ENCODE measurements around the gene MAZ. TPM values are rescaled to one million over a fixed set of nuclear protein-coding genes. Genes with fewer than 3 reads are reported as not detected.

MAZ gene
- total and polyA plus RNA-seq, 2 of the 8 experiments (the other 6 are each of a cell fraction or from before 2014, with no cell fraction given): 219 to 380 TPM

DNA sequence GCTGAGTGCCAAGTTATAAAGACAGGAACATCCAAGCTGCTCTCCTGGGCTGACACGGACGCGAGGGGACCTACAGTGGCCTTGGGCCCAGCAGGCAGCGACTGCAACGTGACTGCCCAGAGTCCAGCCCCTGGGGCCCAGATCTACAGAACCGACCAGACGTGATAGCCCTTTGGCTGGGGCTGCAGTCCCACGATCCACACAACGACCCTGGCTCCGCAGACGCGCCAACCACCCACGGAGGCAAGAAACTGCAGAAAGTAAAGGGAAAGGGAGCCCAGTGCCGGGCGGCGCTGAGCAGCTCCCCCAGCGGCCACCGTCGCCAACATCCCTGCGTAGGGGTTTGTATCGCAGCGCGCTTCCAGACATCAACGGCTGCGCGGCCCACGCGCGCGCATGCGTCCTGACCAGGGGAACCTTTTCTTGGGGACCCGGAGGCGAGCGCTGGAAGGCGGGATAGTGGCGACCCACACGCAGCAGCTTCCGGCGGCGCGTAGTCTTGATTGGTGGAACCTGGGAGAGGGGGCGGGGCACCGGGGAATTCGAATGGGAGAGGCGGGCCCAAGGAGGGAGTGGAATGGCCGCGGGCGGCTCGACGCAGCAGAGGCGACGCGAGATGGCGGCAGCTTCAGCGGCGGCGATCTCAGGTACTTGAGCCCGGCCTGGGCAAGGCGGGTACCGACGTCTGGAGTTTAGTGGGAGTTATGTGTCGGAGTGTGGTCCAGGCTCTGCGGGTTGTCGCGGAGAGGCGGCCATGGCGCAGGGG lies 16.0 kb upstream of the MAZ start, which contains the start of gene KIF22 (continued):
- TF ChIP-seq RNF2 (IDR thresholded peaks at IDR 0.05; ENCODE audit: borderline replicate concordance, low read depth, low read length, missing control alignments, poor library complexity, severe bottlenecking) (no peak), EGR1 (IDR thresholded peaks at IDR 0.05; ENCODE audit: borderline replicate concordance, low read depth, low read length) (peak; percentile 25; the same call in 1 of the 2 replicates), SIRT6 (IDR thresholded peaks at IDR 0.05; ENCODE audit: low read length) (no peak), TBP (IDR thresholded peaks at IDR 0.05; ENCODE audit: low read depth, low read length) (peak; percentile 75), KDM4A (IDR thresholded peaks at IDR 0.05; ENCODE audit: low read depth, low read length, severe bottlenecking) (peak; percentile 81), POU5F1 (IDR thresholded peaks at IDR 0.05; ENCODE audit: low read depth, low read length) (no peak), TCF12 (IDR thresholded peaks at IDR 0.05; ENCODE audit: low read depth, low read length) (0 out of 2 replicates have a peak, but pooled peaks have one; percentile 55), GABPA (IDR thresholded peaks at IDR 0.05; ENCODE audit: borderline replicate concordance, insufficient read depth, low read length) (peak; percentile 95), SRF (IDR thresholded peaks at IDR 0.05; ENCODE audit: low read depth, low read length) (0 out of 2 replicates have a peak, but pooled peaks have one; percentile 7), CHD1 (IDR thresholded peaks at IDR 0.05; ENCODE audit: low read depth, low read length) (no peak), NANOG (IDR thresholded peaks at IDR 0.05; ENCODE audit: insufficient read depth, low read depth, low read length, poor library complexity, severe bottlenecking) (no peak), NRF1 (IDR thresholded peaks at IDR 0.05; ENCODE audit: low read depth, low read length) (peak; percentile 90), BACH1 (IDR thresholded peaks at IDR 0.05; ENCODE audit: low read length) (peak; percentile 94), ZNF274 (IDR thresholded peaks at IDR 0.05; ENCODE audit: borderline replicate concordance, extremely low read depth, low read length) (no peak), RXRA (IDR thresholded peaks at IDR 0.05; ENCODE audit: insufficient read depth, low read depth, low read length) (no peak), POLR2A (IDR thresholded peaks at IDR 0.05; ENCODE audit: control extremely low read depth in 1 of 2, low read depth in 2 of 2, low read length in 2 of 2) (peak; percentile 65 to 88)
- TF ChIP-seq, protein P1, sequence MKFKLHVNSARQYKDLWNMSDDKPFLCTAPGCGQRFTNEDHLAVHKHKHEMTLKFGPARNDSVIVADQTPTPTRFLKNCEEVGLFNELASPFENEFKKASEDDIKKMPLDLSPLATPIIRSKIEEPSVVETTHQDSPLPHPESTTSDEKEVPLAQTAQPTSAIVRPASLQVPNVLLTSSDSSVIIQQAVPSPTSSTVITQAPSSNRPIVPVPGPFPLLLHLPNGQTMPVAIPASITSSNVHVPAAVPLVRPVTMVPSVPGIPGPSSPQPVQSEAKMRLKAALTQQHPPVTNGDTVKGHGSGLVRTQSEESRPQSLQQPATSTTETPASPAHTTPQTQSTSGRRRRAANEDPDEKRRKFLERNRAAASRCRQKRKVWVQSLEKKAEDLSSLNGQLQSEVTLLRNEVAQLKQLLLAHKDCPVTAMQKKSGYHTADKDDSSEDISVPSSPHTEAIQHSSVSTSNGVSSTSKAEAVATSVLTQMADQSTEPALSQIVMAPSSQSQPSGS (IDR thresholded peaks at IDR 0.05; ENCODE audit: low read length): 0 out of 2 replicates have a peak, but pooled peaks have one; percentile 40
- TF ChIP-seq, protein P2, sequence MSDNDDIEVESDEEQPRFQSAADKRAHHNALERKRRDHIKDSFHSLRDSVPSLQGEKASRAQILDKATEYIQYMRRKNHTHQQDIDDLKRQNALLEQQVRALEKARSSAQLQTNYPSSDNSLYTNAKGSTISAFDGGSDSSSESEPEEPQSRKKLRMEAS (IDR thresholded peaks at IDR 0.05): peak; percentile 84
- TF ChIP-seq, protein P3, sequence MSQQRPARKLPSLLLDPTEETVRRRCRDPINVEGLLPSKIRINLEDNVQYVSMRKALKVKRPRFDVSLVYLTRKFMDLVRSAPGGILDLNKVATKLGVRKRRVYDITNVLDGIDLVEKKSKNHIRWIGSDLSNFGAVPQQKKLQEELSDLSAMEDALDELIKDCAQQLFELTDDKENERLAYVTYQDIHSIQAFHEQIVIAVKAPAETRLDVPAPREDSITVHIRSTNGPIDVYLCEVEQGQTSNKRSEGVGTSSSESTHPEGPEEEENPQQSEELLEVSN (IDR thresholded peaks at IDR 0.05): peak; percentile 73

Measured in H1 (cell line).